Measurements from ENCODE around the gene CMC2.

CMC2 gene

DNA sequence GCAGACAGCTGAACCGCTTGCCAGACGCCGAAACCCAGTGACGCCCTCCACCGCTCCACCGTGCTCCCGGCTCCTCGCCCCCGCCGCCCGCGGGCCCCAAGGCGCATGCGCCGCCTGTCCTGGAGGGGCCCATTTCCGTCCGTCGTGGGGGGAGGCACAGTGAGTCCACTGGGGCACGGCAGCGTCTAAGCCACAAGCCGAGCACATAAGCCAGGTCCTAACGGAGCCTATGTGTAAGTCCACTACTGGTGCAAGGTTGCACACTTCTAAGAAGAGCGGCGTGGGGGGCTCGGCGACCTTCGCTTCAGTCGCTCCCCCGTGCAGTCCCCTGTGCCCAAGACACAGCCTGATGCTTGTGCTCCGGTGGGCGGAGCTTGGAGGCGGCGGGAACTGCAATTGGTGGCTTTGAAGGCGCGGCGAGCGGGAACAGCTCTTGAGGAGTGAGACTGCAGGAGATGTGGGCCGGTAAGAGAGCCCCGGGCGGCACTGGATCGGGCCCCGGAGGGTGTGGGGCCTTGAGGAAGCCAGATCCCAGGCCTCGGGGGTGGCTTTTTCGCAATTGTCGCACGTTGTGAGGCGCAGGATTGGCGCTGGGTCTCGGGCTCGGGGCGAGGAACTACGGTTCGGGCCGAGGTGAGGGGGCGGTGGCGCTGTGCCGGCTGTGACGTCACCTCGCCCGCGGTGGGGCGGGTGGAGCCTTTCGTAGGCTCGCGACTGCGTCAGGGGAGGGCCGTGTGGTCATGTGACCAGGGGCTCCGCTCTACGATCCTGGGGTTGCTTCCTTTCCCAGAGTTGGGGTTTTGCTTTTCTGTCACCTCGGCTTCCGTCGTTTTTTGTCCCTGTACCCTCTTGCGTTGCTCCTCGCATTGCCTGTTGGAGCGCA, at the start of gene CMC2, which contains the start of gene CENPN:
Gene CMC2, minus strand, starts transcription at position 73 of the 883 bp plus-strand sequence. CDS start 9,491 bp downstream, outside the sequence.
Gene CENPN, plus strand, starts transcription at position 402 of the 883 bp plus-strand sequence. CDS start 4,726 bp downstream, outside the sequence.
- no peaks in the 10 kb centered on the region for H3K4me1 ChIP-seq (ENCODE audit: control insufficient read depth, insufficient read depth, low read length)
- H3K27me3 ChIP-seq (ENCODE audit: control insufficient read depth, insufficient read depth, low read length) = no peaks in the 10 kb centered on the region
- H3K4me3 ChIP-seq (ENCODE audit: low read depth, low read length) = peak within 1 kb of the TSS; percentile 84
- H3K9ac ChIP-seq (ENCODE audit: low read depth, low read length) = peak within 1 kb of the TSS; percentile 99
- no peaks in the 10 kb centered on the region for H3K36me3 ChIP-seq (ENCODE audit: control insufficient read depth, insufficient read depth, low read length)
- H3K9me3 ChIP-seq (ENCODE audit: control insufficient read depth, insufficient read depth, low read length) = no peaks in the 10 kb centered on the region

DNA sequence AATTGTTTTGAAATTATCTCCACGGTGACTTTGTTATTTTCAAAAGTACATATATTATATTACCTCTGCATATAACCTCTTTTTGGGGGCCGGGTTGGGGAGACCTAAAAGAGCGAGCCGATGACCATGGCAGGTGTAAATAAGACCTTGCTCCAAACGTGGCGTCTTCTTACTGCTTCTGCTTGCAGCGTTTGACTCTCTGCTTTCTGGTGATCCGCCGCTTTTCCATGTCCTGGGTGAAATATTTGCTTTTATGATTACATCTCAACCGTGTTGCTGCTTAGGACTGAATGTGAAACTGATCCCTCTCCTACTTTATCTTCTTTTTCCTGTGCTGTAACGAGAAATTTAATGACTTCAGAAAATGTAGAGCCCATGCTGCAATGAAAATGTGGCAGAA, 47.1 kb upstream of the CMC2 start:
- Histone ChIP-seq H3K9me3 (ENCODE audit: control insufficient read depth, insufficient read depth, low read length) (no peaks in the 10 kb centered on the region), H3K4me1 (ENCODE audit: control insufficient read depth, insufficient read depth, low read length) (no peaks in the 10 kb centered on the region), H3K4me3 (ENCODE audit: low read depth, low read length) (no peak overlapping the region), H3K9ac (ENCODE audit: low read depth, low read length) (no peak overlapping the region), H3K36me3 (ENCODE audit: control insufficient read depth, insufficient read depth, low read length) (no peaks in the 10 kb centered on the region), H3K27me3 (ENCODE audit: control insufficient read depth, insufficient read depth, low read length) (no peaks in the 10 kb centered on the region)

DNA sequence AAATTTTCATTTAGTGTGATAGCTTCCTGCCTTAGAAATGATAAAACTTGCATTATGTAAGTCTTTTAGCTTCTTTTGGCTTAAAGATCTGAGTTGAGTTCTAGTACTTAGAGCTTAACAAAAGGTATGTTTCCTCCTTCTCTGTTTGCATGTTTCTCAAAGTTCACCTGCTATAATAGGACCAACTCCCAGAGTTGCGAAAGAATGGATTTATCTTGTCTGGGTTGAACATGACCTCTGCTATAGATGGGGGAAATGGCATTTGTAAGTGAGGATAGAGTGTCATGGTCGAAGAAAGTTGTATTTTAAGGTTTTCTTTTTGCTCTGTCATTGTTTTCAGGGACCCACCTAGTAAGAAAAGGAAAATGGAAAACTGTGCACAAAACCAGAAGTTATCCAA, 36.1 kb upstream of the CMC2 start:
- no peak overlapping the region for H3K9ac ChIP-seq (ENCODE audit: low read depth, low read length)
- no peaks in the 10 kb centered on the region for H3K4me1 ChIP-seq (ENCODE audit: control insufficient read depth, insufficient read depth, low read length)
- H3K36me3 ChIP-seq (ENCODE audit: control insufficient read depth, insufficient read depth, low read length) = peaks cover 8% of the 10 kb centered on the region
- H3K4me3 ChIP-seq (ENCODE audit: low read depth, low read length) = no peak overlapping the region
- H3K27me3 ChIP-seq (ENCODE audit: control insufficient read depth, insufficient read depth, low read length) = no peaks in the 10 kb centered on the region
- no peaks in the 10 kb centered on the region for H3K9me3 ChIP-seq (ENCODE audit: control insufficient read depth, insufficient read depth, low read length)

DNA sequence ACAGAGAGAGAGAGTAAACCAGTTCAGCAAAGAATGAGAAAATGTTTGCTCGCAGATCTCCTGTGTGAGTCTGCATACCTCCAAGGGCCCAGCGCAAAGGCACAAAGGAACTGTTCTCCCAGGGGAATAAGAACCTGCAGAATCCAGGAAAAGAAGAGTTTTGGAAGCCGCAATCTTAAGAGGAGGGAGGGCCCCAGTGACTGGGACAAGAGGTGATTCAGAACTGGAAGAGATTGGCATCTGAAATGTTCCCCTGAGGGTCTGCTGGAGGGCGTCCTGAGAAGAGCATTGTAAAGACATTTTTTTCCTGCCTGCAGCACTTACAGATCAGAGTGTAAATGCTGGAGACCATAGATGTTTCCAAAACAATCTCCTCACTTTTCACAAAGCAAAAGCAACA, 35.0 kb upstream of the CMC2 start:
- Histone ChIP-seq H3K36me3 (ENCODE audit: control insufficient read depth, insufficient read depth, low read length) (peaks cover 8% of the 10 kb centered on the region), H3K27me3 (ENCODE audit: control insufficient read depth, insufficient read depth, low read length) (no peaks in the 10 kb centered on the region), H3K4me3 (ENCODE audit: low read depth, low read length) (no peak overlapping the region), H3K4me1 (ENCODE audit: control insufficient read depth, insufficient read depth, low read length) (no peaks in the 10 kb centered on the region), H3K9ac (ENCODE audit: low read depth, low read length) (no peak overlapping the region), H3K9me3 (ENCODE audit: control insufficient read depth, insufficient read depth, low read length) (no peaks in the 10 kb centered on the region)

DNA sequence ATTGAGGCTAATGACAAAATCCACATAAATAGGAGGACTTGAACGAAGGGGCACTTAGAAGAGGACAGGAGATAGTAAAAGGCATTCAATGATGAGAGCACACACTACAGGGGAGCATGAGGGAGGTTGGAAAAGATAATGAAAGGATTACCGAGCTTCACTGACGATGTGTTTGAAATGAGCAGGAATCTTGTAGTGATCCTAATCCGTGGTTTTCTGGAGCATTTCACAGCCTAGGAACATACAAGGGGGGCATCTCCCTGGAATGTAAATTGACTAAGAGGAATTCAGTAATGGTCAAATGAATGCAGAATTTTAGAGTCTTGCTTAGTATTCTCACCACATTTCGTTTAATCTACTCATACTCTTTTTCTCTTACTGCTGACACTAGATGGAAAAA, 34.2 kb upstream of the CMC2 start:
- Histone ChIP-seq H3K36me3 (ENCODE audit: control insufficient read depth, insufficient read depth, low read length) (peaks cover 8% of the 10 kb centered on the region), H3K27me3 (ENCODE audit: control insufficient read depth, insufficient read depth, low read length) (no peaks in the 10 kb centered on the region), H3K9ac (ENCODE audit: low read depth, low read length) (no peak overlapping the region), H3K9me3 (ENCODE audit: control insufficient read depth, insufficient read depth, low read length) (no peaks in the 10 kb centered on the region), H3K4me1 (ENCODE audit: control insufficient read depth, insufficient read depth, low read length) (no peaks in the 10 kb centered on the region), H3K4me3 (ENCODE audit: low read depth, low read length) (no peak overlapping the region)

DNA sequence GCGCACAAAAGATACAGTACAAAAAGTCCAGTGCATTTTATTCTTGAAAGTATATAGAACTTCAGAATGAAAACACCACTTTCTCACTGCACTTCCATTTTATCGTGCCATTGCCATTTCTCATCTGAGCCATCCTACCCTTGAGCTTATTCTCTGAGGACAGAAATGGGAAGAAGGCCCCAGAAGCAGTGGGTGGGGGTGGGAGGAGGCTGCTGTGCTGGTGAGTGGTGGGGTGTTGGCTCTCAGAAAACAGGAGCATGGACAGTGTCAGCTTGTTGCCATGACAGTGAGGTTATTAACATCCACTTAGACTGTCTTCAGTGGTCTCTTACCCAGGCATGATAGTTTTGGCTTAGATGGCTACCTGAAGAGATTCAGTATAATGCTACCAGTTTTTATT, 33.4 kb upstream of the CMC2 start:
- no peaks in the 10 kb centered on the region for H3K4me1 ChIP-seq (ENCODE audit: control insufficient read depth, insufficient read depth, low read length)
- peaks cover 8% of the 10 kb centered on the region for H3K36me3 ChIP-seq (ENCODE audit: control insufficient read depth, insufficient read depth, low read length)
- H3K4me3 ChIP-seq (ENCODE audit: low read depth, low read length) = no peak overlapping the region
- H3K27me3 ChIP-seq (ENCODE audit: control insufficient read depth, insufficient read depth, low read length) = no peaks in the 10 kb centered on the region
- H3K9me3 ChIP-seq (ENCODE audit: control insufficient read depth, insufficient read depth, low read length) = no peaks in the 10 kb centered on the region
- no peak overlapping the region for H3K9ac ChIP-seq (ENCODE audit: low read depth, low read length)

DNA sequence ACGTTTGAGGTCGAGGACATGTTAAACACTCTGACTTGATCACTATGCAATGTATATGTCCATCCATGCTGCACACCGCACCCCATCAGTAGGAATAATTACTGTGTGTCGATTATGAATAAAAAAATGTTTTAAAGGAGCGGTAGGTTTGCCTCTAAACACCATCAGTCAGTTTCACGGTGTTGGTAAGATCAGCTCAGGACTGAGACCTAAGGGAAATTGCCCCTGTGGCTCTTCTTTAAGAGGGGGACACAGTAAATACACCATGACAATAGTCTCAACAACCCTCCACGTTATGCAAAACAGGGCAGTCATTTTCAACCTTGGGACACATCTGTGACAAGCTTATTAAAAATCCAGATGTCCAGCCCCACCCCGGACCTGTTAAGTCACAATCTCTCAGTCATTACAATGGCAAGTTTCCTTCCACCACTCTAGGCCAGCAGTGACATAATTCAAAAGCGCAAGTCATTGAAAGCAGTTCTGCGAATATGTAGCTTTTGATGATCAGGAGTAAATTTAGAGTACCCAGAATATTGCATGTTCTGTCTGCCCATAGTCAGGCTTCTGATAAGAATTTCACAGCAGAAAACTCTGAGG, 30.2 kb upstream of the CMC2 start:
- H3K27me3 ChIP-seq (ENCODE audit: control insufficient read depth, insufficient read depth, low read length) = no peaks in the 10 kb centered on the region
- no peaks in the 10 kb centered on the region for H3K4me1 ChIP-seq (ENCODE audit: control insufficient read depth, insufficient read depth, low read length)
- H3K9ac ChIP-seq (ENCODE audit: low read depth, low read length) = peak overlapping the region; percentile 60
- H3K4me3 ChIP-seq (ENCODE audit: low read depth, low read length) = peak overlapping the region; percentile 62
- H3K36me3 ChIP-seq (ENCODE audit: control insufficient read depth, insufficient read depth, low read length) = peaks cover 7% of the 10 kb centered on the region
- no peaks in the 10 kb centered on the region for H3K9me3 ChIP-seq (ENCODE audit: control insufficient read depth, insufficient read depth, low read length)

DNA sequence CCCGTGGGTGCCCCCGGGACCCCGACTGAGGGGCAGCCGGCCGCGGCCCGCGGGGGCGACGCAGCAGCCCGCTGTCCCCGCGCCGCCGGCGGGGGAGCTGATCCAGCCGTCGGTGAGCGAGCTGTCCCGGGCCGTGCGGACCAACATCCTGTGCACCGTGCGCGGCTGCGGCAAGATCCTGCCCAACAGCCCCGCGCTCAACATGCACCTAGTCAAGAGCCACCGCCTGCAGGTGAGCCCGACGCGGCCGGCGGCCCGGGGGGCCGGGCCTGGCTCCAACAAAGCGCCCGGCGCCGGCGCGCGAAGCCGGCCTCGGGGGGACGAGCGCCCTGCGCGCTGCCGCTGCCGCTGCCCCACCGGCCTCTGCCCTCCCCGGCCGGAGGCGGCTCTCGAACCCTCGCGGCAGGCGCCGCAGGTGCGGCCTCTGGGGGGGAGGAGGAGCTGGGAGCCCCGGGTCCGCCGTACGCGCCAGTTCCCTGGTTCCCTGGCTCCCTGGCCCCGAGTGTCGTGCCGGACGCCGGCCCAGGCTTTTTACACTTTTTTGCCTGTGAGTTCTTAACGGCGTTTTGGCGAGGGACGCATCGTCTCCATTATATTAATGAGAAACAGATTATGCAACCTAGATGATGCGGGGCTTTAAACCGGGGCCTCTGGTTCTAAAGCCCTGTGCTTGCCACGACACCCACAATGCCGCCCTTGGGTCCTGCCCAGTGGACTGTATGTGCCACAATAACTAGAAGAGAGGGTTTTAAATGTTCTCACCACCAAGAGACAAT, 29.5 kb upstream of the CMC2 start:
- Histone ChIP-seq H3K9me3 (ENCODE audit: control insufficient read depth, insufficient read depth, low read length) (no peaks in the 10 kb centered on the region), H3K36me3 (ENCODE audit: control insufficient read depth, insufficient read depth, low read length) (peaks cover 7% of the 10 kb centered on the region), H3K4me3 (ENCODE audit: low read depth, low read length) (peak overlapping the region; percentile 62), H3K27me3 (ENCODE audit: control insufficient read depth, insufficient read depth, low read length) (no peaks in the 10 kb centered on the region), H3K9ac (ENCODE audit: low read depth, low read length) (peak overlapping the region; percentile 60), H3K4me1 (ENCODE audit: control insufficient read depth, insufficient read depth, low read length) (no peaks in the 10 kb centered on the region)

DNA sequence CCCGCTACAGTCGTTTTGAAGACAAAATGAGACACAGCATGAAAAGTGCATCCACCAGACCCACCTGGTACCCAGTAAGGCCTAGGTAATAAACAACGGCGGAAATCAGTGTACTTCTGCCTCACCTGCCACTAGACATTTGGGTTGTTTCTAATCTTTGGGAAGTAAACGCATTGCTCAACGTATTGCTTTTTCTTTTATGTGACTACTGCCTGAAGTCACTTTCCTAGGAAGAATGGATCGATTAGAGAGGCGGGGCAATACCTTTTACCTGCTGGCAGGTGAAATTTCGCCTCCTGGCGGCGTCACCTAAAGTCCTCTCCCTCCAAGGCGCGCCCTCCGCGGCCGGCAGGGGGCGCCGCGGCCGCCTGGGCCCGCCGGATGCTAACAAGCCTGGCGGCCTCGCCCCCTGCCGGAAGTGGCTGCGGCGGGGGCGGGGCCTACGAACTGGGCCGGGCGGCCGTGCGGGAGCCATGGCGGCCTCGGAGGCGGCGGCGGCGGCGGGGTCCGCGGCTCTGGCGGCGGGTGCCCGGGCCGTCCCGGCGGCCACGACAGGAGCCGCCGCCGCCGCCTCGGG, 28.8 kb upstream of the CMC2 start, which contains the start of gene ATMIN:
Gene ATMIN, plus strand, starts transcription at position 445 of the 577 bp plus-strand sequence. Its CDS starts 29 bp downstream, at position 474.
- H3K4me1 ChIP-seq (ENCODE audit: control insufficient read depth, insufficient read depth, low read length) = no peaks in the 10 kb centered on the region
- no peaks in the 10 kb centered on the region for H3K27me3 ChIP-seq (ENCODE audit: control insufficient read depth, insufficient read depth, low read length)
- H3K9ac ChIP-seq (ENCODE audit: low read depth, low read length) = peak within 1 kb of the TSS; percentile 60
- no peaks in the 10 kb centered on the region for H3K9me3 ChIP-seq (ENCODE audit: control insufficient read depth, insufficient read depth, low read length)
- peak within 1 kb of the TSS; percentile 62 for H3K4me3 ChIP-seq (ENCODE audit: low read depth, low read length)
- H3K36me3 ChIP-seq (ENCODE audit: control insufficient read depth, insufficient read depth, low read length) = peaks cover 7% of the 10 kb centered on the region

DNA sequence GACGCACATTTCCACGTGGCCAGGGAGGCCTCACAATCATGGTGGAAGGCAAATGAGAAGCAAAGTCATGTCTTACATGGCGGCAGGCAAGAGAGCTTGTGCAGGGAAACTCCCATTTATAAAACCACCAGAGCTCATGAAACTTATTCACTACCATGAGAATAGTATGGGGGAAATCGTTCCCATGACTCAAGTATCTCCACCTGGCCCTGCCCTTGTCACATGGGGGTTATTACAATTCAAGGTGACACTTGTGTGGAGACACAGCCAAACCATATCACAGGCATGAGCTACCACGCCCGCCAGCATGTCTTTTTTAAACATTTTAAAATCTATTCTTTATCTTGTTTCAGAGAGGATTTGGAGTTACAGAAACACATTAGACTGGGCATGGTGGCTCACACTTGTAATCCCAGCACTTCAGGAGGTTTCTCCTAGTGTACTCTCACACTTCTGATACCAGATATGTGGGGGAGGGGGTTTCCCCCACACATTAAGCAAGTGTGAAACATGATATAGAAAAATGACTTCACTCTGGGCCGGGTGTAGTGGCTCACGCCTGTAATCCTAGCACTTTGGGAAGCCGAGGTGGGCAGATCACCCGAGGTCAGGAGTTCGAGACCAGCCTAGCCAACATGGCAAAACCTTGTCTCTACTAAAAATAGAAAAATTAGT, 23.4 kb upstream of the CMC2 start:
- Histone ChIP-seq H3K27me3 (ENCODE audit: control insufficient read depth, insufficient read depth, low read length) (no peaks in the 10 kb centered on the region), H3K9ac (ENCODE audit: low read depth, low read length) (no peak overlapping the region), H3K36me3 (ENCODE audit: control insufficient read depth, insufficient read depth, low read length) (peaks cover 18% of the 10 kb centered on the region), H3K9me3 (ENCODE audit: control insufficient read depth, insufficient read depth, low read length) (no peaks in the 10 kb centered on the region), H3K4me1 (ENCODE audit: control insufficient read depth, insufficient read depth, low read length) (no peaks in the 10 kb centered on the region), H3K4me3 (ENCODE audit: low read depth, low read length) (no peak overlapping the region)

DNA sequence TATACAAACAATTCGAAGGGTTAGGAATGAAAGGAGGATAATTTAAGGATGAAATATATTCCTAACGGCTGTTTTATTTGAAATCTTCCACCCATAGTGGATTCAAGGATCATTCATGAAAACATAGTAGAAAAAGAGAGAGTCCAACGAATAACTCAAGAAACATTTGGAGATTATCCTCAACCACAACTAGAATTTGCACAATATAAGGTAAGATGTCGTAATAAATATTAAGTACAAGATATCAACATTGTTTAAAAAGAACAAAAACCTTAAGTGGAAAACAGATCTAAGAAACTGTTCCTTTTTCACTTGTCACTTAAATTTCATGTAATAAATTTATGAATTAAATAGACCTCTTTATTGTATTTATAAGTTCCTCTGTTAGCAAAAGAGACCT, 19.7 kb upstream of the CMC2 start:
- peaks cover 26% of the 10 kb centered on the region for H3K36me3 ChIP-seq (ENCODE audit: control insufficient read depth, insufficient read depth, low read length)
- H3K9ac ChIP-seq (ENCODE audit: low read depth, low read length) = no peak overlapping the region

More for the DNA sequence above, 19.7 kb upstream of the CMC2 start:
- Histone ChIP-seq H3K4me1 (ENCODE audit: control insufficient read depth, insufficient read depth, low read length) (no peaks in the 10 kb centered on the region), H3K9me3 (ENCODE audit: control insufficient read depth, insufficient read depth, low read length) (no peaks in the 10 kb centered on the region), H3K27me3 (ENCODE audit: control insufficient read depth, insufficient read depth, low read length) (no peaks in the 10 kb centered on the region), H3K4me3 (ENCODE audit: low read depth, low read length) (no peak overlapping the region)

All from iPS-15b (cell line).